ENCODE results near the gene EGFL7. TPM values are rescaled to one million over a fixed set of nuclear protein-coding genes. Genes with fewer than 3 reads are reported as not detected.

Gene EGFL7
- total and polyA plus RNA-seq, 7 donors = 34.7 to 73.4 (median 48.6) TPM

GRCh38 chr9:136714893-136715274, 52.2 kb downstream of the EGFL7 start:
- intact Hi-C loops (cut with DNase I) = no loop called here
- ATAC-seq (no peak), DNase-seq (no peak)
- TF ChIP-seq CTCF (IDR thresholded peaks at IDR 0.05) = no peak
- 40 to 50% (median 48%) methylated on average over 8 of the region's 8 CpGs for WGBS, 3 donors
- Histone ChIP-seq H3K9me3 (no peaks in the 10 kb centered on the region), H3K36me3 (ENCODE audit: insufficient read depth in 1 of 2, low read depth in 1 of 2) (no peaks in the 10 kb centered on the region), H3K27me3 (ENCODE audit: insufficient read depth in 3 of 3, low read length in 2 of 3) (peaks cover 0 to 46% (median 21%) of the 10 kb centered on the region in 3 donors), H3K4me3 (no peak overlapping the region), H3K4me1 (peaks cover 9% of the 10 kb centered on the region), H3K27ac (peak overlapping the region; percentile 30)

GRCh38 chr9:136717399-136717798, 54.7 kb downstream of the EGFL7 start:
- no peak for DNase-seq
- intact Hi-C loops (cut with DNase I) = no loop called here
- WGBS, 3 donors = 67 to 82% (median 71%) methylated on average over 16 of the region's 16 CpGs
- ATAC-seq = no peak
- peaks cover 0 to 15% of the 10 kb centered on the region in 2 donors for H3K36me3 ChIP-seq (ENCODE audit: insufficient read depth in 1 of 2, low read depth in 1 of 2)
- H3K4me1 ChIP-seq = peaks cover 10% of the 10 kb centered on the region
- H3K27ac ChIP-seq = no peak overlapping the region
- H3K9me3 ChIP-seq = no peaks in the 10 kb centered on the region
- H3K27me3 ChIP-seq (ENCODE audit: insufficient read depth in 3 of 3, low read length in 2 of 3) = peaks cover 0 to 34% (median 17%) of the 10 kb centered on the region in 3 donors
- TF ChIP-seq CTCF (IDR thresholded peaks at IDR 0.05) = no peak
- H3K4me3 ChIP-seq = no peak overlapping the region

GRCh38 chr9:136718345-136719194, 55.9 kb downstream of the EGFL7 start:
- DNase-seq (no peak), ATAC-seq (peak in 1 of 4 donors; percentile 4)
- Histone ChIP-seq H3K27me3 (ENCODE audit: insufficient read depth in 3 of 3, low read length in 2 of 3) (peaks cover 0 to 23% (median 8%) of the 10 kb centered on the region in 3 donors), H3K4me3 (no peak overlapping the region), H3K36me3 (ENCODE audit: insufficient read depth in 1 of 2, low read depth in 1 of 2) (peaks cover 0 to 27% of the 10 kb centered on the region in 2 donors), H3K27ac (no peak overlapping the region), H3K4me1 (peaks cover 9% of the 10 kb centered on the region), H3K9me3 (no peaks in the 10 kb centered on the region)
- WGBS, 3 donors = 67 to 77% (median 73%) methylated on average over 20 of the region's 20 CpGs
- intact Hi-C loops (cut with DNase I) = no loop called here
- no peak for TF ChIP-seq CTCF (IDR thresholded peaks at IDR 0.05)

GRCh38 chr9:136719195-136719880, 56.6 kb downstream of the EGFL7 start:
- TF ChIP-seq CTCF (IDR thresholded peaks at IDR 0.05) = no peak
- DNase-seq (peak in 1 of 2 donors; percentile 65), ATAC-seq (peak in 3 of 4 donors; percentile 16 to 25 (median 19))
- Histone ChIP-seq H3K27ac (no peak overlapping the region), H3K9me3 (no peaks in the 10 kb centered on the region), H3K4me1 (peaks cover 7% of the 10 kb centered on the region), H3K36me3 (ENCODE audit: insufficient read depth in 1 of 2, low read depth in 1 of 2) (peaks cover 0 to 34% of the 10 kb centered on the region in 2 donors), H3K27me3 (ENCODE audit: insufficient read depth in 3 of 3, low read length in 2 of 3) (peaks cover 0 to 15% (median 8%) of the 10 kb centered on the region in 3 donors), H3K4me3 (no peak overlapping the region)
- intact Hi-C loops (cut with DNase I) = no loop called here
- 52 to 61% (median 54%) methylated on average over 23 to 24 of the region's 24 CpGs for WGBS, 3 donors
